Measurements from ENCODE around the gene ZNF397.

Gene ZNF397

GRCh38 chr18:35267161-35267651 lies 26.4 kb downstream of the ZNF397 start:
- peak overlapping the region; percentile 48 for H3K4me3 ChIP-seq (ENCODE audit: low read length)
- peak; percentile 34 for DNase-seq (ENCODE audit: low read depth)
- no peak for TF ChIP-seq CTCF (conservative IDR thresholded peaks at IDR 0.05; ENCODE audit: low read depth, low read length)

DNA sequence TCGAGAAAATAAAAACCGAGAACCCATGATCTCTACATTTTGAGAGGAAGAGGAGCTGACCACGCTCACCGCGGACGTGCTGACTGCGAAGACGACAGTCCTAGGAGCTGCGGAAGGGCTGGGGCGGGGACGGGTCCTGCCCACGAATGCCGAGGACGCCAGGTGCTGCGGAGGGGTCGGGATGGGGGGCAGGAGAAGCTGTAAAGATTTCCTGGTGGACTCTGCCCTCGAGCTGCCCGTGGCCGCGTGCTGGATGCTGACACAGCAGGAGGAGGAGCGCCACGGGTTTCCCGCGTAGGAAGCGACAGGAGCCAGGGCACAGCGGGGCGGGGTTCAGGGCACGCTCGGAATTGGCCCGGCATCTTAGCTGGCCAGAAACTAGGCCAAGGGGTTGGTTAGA lies 27.0 kb downstream of the ZNF397 start:
- TF ChIP-seq CTCF (conservative IDR thresholded peaks at IDR 0.05; ENCODE audit: low read depth, low read length), result no peak
- no peak for DNase-seq (ENCODE audit: low read depth)
- peak overlapping the region; percentile 48 for H3K4me3 ChIP-seq (ENCODE audit: low read length)

DNA sequence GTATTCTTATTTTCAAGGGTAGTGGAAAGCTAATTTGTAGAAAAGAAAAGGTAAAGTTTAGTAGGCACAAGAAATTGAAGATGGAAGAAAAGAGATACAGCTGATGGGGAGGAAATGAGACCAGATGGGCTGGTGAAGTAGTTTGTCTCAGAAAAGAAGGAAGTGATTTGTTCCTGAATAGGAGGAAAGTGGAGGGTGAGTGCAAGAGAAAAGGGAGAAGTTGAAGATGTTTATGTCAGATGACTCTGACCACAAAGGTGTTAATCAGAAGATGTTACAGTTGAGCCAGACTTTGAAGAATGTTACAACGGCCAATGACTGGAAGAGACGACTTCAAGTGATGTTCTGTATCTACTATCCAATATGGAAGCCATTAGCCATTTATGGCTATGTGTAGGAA lies 28.0 kb downstream of the ZNF397 start:
- H3K4me3 ChIP-seq (ENCODE audit: low read length), result no peak overlapping the region
- TF ChIP-seq CTCF (conservative IDR thresholded peaks at IDR 0.05; ENCODE audit: low read depth, low read length), result no peak
- DNase-seq (ENCODE audit: low read depth), result no peak

GRCh38 chr18:35271656-35272055 lies 30.8 kb downstream of the ZNF397 start:
- no peak for DNase-seq (ENCODE audit: low read depth)
- no peak for TF ChIP-seq CTCF (conservative IDR thresholded peaks at IDR 0.05; ENCODE audit: low read depth, low read length)
- no peak overlapping the region for H3K4me3 ChIP-seq (ENCODE audit: low read length)

DNA sequence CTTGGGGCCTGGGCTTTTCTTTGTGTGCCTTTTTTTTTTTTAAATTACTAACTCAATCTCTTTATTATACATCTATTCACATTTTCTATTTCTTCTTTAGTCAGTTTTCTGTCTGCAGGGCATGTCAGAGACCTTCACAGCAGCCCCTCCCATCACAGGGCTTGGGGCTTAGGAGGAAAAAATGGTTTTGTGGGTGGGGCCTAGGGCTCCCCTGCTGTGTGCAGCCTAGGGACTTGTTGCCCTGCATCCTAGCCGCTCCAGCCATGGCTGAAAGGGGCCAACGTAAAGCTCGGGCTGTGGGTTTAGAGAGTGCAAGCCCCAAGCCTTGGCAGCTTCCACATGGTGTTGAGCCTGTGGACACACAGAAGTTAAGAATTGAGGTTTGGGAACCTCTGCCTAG lies 35.4 kb downstream of the ZNF397 start:
- no peak for DNase-seq (ENCODE audit: low read depth)
- no peak overlapping the region for H3K4me3 ChIP-seq (ENCODE audit: low read length)
- no peak for TF ChIP-seq CTCF (conservative IDR thresholded peaks at IDR 0.05; ENCODE audit: low read depth, low read length)

DNA sequence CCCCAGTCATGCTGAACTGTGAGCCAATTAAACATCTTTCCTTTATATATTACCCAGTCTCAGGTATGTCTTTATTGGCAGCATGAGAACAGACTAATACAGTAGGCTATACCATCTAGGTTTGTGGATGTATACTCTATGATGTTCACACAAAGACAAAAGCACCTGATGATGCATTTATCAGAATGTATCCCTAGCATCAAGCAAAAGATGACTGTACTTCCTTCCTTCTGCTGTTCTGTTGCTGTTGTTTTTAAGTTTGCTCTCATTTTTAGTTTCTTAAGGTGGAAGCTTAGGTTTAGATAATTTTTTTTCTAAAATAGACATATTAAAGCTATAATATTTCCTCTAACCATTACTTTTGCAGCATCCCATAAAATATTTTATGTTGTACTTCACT lies 36.8 kb downstream of the ZNF397 start:
- H3K4me3 ChIP-seq (ENCODE audit: low read length), result no peak overlapping the region
- no peak for DNase-seq (ENCODE audit: low read depth)
- no peak for TF ChIP-seq CTCF (conservative IDR thresholded peaks at IDR 0.05; ENCODE audit: low read depth, low read length)

GRCh38 chr18:35278085-35278484 lies 37.3 kb downstream of the ZNF397 start:
- no peak for DNase-seq (ENCODE audit: low read depth)
- H3K4me3 ChIP-seq (ENCODE audit: low read length), result no peak overlapping the region
- TF ChIP-seq CTCF (conservative IDR thresholded peaks at IDR 0.05; ENCODE audit: low read depth, low read length), result no peak
